CD4-positive, alpha-beta T cell treated with Interleukin-6 at 100 ng/mL for 8 hours (primary cell): ENCODE data around the gene FNTB.
"Not testable (repeated sequence)": the region's sequence is repeated elsewhere in the genome, so short reads cannot be mapped to it uniquely, and the experiment has no call there.

Experiments
- DNase-seq: peaks from one replicate; pipeline ENCODE4 v3.0.0-alpha.2; 2020; ENCODE audit warnings: mixed read lengths, low spot score

Gene FNTB

DNA sequence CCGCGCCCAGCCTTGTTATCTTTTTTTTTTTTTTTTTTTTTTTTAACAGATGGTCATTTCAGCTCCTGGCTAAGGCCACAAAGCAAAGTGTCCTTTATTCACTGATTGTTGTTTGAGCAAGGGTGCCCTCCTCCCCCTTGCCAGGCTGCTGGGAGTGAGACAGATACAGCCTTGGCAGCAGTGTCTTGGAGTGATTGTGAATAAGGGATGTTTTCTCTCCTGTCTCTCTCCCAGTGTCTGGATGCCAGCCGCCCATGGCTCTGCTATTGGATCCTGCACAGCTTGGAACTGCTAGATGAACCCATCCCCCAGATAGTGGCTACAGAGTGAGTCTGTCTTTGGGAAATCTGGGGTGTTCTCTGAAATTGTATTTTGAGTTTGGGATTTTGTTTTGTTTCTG is 28.7 kb downstream of the FNTB start:
- DNase-seq: no peak

DNA sequence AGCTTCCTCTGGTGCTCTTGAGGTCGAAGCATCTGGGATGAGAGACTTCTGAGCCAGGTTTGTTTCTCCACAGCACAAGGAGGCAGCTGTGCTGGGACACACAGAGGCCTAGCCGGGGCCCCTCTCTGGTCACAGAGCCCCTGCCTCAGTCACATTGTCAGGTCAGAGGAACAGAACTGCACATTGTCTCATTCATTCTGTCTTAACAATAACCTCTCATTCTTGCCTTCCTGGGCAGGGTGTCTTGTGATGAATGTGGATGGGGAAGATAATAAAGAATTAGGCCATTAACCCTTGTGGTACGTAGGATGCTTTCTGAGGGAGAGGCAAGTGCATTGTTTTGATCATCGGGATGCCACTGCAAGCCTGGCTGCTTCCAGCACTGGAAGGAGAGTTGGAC is 29.8 kb downstream of the FNTB start:
- DNase-seq: no peak

DNA sequence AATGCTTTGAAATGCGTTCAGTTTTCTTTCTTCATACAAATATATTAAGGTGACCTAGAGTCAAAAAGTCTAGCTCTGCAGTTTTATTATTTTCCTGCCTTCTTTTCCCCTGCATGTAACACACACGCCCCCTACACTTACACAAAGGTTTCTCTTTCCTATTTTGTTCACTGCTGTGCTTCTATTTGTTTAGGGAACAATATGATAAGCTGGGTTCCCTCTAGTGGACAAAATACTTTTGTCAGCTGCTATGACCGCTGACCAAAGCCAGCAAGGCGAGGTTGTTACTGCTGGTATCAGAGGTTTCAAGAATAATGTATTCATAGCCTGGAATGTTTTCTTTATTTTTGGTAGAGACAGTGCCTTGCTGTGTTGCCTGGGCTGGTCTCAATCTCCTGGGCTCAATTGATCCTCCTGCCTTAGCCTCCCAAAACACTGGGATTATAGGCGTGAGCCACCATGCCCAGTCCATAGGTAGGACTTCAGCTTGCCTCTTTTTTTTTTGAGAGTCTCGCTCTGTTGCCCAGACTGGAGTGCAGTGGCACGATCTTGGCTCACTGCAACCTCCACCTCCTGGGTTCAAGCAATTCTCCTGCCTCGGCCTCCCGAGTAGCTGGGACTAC is 33.4 kb downstream of the FNTB start:
- no peak for DNase-seq

DNA sequence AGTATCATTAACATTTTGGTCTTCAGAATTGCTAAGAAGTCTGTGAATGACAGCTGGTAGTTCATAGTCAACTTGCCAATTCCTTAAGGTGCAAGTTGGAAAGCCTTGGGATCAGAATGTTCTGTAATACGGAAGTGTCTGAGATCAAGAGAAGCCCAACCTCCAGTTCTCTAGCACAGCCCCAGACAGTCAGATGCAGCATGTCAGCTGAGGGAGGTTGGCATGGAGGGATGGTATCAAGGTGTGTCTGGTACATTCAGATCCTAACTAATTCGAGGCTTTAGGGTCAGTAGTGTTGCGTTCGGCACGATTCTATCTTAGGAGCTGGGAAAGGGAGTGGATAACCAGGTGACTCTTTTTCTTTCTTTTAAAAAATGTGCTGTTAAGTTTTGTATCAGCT is 38.3 kb downstream of the FNTB start:
- no peak for DNase-seq

DNA sequence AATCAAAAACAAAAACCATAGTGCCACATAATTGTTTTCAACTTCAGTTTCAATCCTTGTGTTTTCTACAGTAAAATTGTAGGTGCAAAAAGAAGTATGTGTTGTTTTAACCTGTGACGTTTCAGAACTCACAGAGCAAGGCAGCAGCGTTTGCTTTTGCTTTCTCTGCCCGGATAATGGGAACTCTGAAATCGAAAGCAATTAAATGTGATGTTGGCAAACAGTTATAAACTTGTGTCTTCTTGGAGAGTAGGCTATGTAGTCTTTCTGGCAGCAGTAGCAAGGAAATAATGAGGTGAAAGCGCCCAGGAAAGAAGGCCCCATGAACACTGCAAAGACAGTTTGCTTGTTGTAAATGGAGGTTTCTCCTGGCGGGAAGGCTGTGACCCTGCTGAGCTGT is 39.1 kb downstream of the FNTB start:
- no peak for DNase-seq

DNA sequence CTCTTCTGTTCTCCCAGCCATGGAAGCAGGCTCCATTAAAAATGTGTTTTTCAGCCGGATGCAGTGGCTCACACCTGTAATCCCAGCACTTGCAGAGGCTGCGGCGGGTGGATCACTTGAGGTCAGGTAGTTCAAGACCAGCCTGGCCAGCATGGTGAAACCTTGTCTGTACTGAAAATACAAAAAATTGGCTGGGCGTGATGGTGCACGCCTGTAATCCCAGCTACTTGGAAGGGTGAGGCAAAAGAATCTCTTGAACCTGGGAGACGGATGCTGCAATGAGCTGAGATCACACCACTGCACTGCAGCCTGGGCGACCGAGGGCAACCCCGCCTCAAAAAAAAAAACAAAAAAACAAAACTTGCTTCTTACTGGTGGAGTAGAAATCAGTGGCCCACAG is 39.8 kb downstream of the FNTB start:
- no peak for DNase-seq

DNA sequence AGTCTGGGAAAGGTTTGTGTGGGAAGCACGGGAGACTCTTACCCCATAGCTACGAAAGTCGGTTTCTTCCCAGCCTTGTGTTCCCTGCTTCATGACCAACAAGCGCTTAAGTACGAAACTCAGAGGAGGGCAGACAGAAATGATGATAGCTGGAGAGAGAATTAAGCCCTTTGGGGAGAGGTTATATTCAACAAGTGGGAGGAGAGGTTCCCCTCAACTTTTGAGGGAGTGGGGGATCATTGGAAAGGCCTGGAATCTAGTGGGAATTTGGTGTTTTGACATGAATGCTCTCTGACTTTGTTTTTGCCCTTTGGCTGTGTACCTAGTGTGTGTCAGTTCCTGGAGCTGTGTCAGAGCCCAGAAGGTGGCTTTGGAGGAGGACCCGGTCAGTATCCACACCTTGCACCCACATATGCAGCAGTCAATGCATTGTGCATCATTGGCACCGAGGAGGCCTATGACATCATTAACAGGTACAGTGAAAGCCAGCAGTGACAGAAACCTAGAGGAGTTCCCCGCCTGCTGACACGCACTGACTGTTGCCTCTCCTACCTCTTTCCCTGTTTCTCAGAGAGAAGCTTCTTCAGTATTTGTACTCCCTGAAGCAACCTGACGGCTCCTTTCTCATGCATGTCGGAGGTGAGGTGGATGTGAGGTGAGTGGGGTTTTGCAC is 40.6 kb downstream of the FNTB start:
- no peak for DNase-seq

DNA sequence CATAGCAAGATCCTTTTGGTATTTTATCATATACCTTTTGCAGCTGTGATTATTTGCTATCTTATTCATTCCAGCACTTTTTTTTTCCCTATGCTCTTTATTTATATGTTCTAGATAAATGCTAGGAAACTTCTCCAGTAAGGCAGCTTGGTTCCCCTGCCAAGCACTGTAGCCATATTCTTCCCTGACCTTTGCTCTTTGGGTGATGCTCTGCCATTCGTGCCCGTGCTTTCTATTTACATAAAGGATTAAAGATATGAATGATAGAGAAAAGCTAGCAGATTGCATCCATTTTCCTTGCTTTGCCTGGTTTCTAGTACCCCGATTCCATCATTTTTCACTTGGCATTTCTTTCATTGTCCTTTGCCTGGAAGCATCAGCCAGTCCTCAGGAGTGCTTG is 42.2 kb downstream of the FNTB start:
- DNase-seq: no peak

DNA sequence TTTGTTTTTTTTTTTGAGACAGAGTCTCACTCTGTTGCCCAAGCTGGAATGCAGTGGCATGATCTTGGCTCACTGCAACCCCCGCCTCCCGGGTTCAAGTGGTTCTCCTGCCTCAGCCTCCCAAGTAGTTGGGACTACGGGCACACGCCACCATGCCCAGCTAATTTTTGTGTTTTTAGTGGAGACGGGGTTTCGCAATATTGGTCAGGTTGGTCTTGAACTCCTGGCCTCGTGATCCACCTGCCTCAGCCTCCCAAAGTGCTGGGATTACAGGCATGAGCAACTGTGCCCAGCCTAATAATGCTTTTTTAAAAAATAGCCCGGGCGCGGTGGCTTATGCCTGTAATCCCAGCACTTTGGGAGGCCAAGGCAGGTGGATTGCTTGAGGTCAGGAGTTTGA is 44.6 kb downstream of the FNTB start:
- not testable (repeated sequence) for DNase-seq

DNA sequence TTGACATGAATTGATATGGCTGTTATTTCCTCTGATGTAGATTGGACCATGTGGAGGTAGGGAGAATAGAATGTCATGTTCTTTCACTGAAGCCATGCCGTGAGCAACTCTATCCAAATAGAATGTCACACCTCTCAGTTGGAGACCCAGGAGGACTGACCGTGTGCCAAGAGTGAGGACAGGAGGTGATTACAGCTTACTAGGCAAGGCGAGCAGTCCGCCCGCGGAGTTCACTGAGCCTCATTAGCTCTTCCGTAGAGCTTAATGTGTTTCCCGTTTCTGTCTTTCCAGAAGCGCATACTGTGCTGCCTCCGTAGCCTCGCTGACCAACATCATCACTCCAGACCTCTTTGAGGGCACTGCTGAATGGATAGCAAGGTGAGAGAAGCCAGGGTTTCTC is 45.6 kb downstream of the FNTB start:
- no peak for DNase-seq

DNA sequence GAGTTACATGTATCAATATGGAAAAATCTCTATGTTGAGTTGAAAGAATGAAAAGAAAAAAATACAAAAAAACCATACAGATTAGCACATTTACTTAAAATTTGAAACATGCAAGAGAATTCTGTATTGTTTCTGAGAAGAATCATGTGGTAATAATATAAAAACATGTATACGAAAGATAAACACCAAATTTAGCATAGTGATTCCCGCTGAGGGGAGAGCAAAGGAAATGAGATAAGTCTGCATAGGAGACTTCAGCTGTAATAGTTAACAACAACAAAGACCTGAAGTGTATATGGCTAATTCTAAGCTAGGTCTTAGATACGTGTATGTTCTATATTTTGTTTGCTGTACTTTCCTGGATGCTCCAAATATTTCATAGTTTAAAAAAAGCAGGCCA is 46.5 kb downstream of the FNTB start:
- DNase-seq: no peak

DNA sequence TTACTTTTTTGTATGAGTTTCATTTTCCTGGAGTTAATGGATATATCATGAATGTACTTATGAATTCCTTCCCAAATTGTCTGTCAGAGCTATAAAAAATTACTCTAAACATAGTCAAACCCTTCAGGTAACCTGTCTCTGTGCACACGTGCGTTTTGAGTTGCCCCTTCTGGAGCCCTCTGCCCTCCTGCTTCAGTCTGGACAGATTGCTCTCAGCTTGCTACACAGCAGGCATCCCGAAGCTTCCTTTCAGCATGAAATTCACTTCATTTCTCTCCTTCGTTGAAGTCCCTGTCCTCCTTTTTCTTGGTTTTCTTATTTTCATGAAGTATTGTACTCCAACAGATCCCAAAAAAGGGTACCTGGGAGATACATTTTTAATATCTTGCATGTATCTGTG is 47.3 kb downstream of the FNTB start:
- no peak for DNase-seq

DNA sequence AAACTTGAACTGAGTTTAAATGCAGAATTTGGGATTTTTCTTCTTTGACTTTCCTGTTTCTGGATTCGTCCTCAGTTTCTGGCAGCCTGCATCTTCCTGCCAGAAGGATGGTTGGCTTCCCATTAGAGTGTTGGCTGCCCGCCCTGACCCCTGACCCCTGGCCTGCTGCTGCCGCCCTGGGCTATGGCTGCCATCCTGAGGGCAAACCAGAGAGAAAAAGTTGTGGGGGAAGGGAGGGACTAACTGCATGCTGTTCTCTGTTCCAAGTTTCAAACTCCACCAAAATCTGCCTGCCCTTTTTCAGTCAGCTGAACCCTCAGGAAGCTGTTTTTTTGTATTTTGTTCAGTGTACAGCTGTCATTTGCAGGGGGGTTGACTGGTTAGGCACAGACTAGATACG is 48.4 kb downstream of the FNTB start:
- no peak for DNase-seq

DNA sequence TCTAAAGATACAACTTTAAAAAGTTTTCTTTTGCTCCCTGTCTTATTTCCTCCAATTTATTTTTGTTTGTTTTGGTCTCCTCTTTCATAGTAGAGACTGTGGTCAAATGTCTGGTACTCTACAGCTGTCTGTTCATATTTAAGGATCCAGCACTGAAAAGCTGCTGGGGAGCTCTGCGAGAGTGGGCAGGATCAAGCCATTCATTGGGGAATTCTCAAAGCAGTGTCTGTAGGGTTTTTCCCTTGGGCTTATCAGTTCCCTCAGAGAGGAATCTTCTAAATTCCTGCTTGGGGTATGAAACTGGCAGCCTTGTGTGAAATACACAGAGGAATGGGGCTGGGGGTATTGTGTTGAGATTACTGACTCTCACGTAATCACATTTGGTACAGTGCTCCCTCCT is 52.3 kb downstream of the FNTB start:
- no peak for DNase-seq

DNA sequence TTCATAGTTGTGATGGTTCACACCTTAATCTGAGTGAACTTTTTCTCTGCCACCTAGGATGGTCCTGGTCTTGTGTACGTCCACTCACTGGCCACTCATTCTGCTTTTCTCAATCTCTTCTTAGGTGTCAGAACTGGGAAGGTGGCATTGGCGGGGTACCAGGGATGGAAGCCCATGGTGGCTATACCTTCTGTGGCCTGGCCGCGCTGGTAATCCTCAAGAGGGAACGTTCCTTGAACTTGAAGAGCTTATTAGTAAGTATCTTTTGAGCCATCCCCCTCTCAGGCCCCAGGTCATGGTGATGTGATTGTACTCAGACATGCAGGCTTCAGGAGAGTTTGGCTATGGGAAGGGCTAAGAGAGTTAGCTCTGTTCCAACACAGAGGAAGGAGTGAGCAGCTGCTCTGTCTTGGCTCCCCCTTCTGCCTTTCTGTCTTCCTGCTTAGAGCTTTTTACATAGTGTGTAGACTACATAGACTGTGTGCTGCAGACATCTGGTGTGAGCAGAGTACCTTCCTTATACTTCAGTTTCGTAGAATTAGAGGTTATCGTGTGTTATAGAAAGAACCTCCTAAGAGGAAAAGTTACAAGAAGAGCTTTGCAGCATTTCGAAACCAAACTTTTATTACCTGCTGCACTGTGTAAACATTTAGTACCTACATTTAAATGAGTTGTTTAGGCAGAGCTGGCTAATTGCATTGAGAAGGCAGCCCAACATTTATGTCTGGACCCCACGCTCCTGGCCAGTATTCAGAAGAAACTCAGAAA is 54.2 kb downstream of the FNTB start:
- no peak for DNase-seq

DNA sequence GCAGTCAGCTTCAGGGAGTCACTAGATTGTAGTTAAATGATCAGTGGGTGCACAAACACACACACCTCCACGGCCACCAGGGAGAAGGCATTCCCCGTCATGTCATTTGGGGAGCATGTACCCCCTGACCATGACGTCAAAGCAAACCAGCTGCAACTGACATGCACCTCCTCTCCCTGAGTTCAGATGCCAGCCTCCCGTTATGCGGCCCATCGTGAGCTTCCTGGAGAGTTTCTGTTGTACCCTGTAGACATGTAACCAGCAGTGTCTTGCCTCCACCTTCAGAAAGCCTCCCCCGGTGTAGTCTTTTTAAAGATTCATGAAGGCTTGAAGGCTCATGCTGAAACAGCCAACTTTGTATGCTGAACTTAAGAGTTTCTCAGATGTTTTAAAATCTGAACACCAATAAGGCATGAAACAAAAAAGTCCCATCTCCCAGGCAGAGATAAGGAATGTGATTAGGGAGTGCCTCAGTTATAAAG is 54.8 kb downstream of the FNTB start:
- no peak for DNase-seq

DNA sequence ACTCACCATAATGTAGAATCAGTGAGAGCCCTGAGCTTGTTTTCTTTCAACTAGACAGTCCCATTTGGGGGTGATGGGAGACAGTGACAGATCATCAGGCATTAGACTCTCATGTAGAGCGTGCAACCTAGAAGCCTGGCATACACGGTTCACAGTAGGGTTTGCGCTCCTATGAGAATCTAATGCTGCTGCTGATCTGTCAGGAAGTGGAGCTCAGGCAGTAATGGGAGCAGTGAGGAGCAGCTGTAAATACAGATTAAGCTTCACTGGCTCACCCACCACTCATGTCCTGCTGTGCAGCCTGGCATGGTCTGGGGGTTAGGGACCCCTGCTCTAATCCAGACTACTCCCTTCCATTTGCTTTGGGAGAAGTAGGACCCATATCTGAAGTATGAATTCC is 55.6 kb downstream of the FNTB start:
- DNase-seq: no peak

DNA sequence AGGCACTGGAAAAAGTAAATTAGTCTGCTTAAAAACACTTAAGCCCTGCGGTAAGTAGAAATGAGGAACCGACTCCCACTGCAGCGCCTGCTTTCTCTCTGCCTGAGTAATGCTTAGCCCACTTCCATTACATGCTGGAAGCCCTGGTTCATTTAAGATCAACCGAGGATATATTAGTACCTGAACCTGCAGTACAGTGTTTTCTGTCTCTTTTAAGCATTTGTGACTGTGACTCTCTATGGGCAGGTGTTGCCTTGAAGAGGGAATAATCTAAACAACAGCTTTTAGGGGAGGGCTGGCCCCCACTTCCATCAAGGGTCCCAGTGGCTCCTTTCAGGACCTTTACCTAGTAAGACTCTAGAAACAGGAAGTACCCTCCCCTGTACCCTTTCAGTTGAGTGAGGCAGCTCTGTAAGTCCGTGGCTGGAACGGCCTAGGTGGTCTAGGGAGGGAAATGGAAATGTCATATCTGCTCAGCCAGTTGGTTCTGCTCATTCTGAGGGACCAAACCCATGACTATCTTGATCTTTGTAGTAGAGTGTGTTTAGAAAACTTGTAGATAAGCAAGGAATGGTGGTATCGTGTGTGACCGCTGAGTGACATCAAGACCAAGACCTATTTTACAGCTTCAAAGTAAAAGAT is 56.2 kb downstream of the FNTB start:
- no peak for DNase-seq

DNA sequence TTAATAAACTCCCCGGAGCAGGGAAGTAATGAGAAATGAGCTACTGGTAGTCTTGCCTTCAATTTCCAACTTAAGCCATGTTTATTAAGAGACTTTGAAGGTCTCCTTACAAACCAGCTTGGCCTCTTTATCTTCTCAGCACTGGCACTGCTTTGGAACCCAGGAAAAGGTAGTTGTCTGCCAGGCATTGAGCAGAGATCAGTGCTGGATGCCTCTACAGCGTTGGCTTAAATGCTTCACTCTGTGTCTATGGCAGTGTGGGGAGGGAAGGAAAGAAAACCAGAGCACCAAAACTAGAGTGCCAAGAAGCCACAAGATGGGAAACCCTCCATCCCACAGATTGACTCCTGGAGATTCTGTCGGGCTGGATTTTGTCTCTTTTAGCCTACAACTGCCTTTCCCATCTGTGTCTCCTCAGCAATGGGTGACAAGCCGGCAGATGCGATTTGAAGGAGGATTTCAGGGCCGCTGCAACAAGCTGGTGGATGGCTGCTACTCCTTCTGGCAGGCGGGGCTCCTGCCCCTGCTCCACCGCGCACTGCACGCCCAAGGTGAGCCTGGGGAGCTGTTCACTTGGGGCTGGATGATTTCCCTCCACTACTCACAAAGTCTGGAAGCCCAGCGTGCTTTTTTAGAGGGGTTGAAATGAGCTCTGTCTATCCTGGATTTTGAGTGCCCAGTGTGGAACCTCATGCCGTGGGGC is 57.3 kb downstream of the FNTB start:
- no peak for DNase-seq

DNA sequence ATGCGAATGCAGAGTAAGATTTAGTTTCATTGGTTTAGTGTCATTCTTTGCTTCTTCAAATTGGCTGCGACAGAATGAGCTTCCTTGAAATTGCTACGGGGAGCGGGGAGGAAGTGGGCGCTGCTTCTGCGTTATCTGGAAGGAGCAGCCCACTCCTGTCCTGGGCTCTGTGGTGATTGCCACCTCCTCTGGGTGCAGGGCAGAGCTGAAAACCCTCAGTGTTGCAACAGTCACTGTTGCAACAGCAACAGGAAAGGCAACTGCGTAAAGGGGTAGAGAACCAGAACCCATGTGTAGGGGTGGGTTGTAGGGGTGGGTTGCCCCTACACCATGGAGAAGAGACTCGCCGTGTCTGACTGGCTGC is 57.9 kb downstream of the FNTB start:
- no peak for DNase-seq

DNA sequence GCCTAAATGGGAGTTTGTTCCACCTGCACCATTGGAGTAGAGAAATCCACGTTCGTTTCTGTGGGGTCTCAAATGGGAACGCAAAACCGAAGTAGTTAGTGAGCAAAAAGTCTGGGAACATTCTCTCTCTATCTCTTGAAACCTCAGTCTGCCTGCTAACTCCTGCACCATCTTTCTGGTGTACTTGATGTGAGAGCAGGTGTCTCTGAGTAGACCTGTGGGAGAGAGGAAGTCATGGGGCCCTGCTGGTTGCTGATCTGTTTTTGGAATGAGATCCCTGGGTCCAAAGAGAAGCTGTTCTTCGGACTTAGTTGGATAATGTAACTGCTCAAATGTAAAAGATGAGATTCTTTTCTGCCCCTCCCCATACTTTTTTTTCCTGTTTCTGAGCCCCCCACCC is 58.3 kb downstream of the FNTB start:
- no peak for DNase-seq

DNA sequence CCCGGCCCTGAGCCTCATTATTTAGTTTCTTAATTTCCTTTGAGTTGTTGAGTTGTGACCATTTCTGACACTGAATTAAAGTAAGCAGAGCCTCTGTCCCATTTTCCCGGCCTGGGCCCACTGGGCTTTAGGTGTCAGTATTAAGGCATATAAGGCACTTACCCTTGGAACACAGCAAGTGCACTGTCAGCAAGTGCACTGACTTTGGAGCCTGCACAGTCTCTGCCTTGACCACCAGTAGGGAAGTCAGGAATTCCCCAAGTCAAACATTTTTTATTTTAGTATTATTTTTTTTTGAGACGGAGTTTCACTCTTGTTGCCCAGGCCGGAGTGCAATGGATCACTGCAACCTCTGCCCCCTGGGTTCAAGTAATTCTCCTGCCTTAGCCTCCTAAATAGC is 59.0 kb downstream of the FNTB start:
- DNase-seq: no peak
